Measurements from ENCODE around the gene FAM151B.
"Not testable (repeated sequence)": the region's sequence is repeated elsewhere in the genome, so short reads cannot be mapped to it uniquely, and the experiment has no call there.

Gene FAM151B

DNA sequence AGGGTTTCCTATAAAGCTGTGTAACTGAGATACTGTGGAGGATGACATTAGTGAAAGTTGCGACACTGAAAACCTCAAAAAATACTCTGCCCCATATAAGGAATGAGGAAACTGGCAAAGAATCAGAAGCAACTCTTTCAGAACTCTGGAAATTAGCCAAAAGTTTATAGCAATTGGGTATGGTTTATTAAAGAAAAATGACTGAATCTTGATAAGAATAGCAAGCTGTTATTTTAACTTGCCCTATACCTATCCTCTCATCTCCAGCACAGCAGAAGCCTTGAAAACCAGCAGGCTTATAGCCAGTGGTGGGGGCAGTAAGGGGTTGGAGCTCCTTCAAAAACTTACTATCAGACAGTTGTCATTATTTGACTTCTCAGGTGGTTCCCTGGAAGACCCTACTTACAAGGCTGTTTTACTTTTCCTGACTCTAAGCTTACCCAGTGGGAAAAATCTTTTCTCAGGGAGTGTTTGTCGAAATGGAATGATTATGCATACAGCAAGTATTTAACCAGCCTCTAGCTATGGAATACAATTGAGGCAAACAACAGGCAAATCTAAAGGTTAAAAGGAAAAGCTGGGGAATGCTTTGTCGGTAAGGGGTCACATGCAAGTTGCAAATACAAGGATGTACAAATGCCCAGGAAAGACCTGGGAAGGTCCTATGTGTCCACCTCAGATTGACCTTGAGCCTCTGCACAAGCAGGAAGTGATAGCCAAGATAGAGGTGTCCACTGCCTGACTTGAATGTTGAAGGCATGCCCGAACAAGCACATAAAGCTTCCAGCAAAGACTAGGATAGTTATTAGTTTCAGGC is 21.0 kb upstream of the FAM151B start:
- DNase-seq (ENCODE audit: low read depth): no peak

DNA sequence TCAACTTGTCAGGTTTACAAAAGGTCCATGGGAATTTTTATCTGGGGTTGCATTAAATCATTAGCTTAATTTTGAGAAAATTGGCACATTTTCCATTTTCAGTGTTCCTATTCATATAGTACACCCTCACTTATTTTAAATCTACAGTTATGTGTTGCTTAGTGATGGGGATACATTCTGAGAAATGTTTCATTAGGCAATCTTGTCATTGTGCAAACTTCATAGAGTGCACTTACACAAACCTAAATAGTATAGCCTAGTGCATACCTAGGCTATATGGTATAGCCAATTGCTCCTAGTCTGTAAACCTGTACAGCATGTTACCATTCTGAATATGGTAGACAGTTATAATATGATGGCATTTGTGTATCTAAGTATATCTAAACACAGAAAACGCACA is 19.8 kb upstream of the FAM151B start:
- no peak for DNase-seq (ENCODE audit: low read depth)
- TF ChIP-seq, protein P1, sequence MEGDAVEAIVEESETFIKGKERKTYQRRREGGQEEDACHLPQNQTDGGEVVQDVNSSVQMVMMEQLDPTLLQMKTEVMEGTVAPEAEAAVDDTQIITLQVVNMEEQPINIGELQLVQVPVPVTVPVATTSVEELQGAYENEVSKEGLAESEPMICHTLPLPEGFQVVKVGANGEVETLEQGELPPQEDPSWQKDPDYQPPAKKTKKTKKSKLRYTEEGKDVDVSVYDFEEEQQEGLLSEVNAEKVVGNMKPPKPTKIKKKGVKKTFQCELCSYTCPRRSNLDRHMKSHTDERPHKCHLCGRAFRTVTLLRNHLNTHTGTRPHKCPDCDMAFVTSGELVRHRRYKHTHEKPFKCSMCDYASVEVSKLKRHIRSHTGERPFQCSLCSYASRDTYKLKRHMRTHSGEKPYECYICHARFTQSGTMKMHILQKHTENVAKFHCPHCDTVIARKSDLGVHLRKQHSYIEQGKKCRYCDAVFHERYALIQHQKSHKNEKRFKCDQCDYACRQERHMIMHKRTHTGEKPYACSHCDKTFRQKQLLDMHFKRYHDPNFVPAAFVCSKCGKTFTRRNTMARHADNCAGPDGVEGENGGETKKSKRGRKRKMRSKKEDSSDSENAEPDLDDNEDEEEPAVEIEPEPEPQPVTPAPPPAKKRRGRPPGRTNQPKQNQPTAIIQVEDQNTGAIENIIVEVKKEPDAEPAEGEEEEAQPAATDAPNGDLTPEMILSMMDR (IDR thresholded peaks at IDR 0.05; ENCODE audit: low read depth, low read length, missing control alignments): no peak
- H3K4me3 ChIP-seq (ENCODE audit: low read depth, low read length): no peak overlapping the region

More for the DNA sequence above, 21.0 kb upstream of the FAM151B start:
- TF ChIP-seq, protein P1 (IDR thresholded peaks at IDR 0.05; ENCODE audit: low read depth, low read length, missing control alignments): no peak
- H3K4me3 ChIP-seq (ENCODE audit: low read depth, low read length): no peak overlapping the region

DNA sequence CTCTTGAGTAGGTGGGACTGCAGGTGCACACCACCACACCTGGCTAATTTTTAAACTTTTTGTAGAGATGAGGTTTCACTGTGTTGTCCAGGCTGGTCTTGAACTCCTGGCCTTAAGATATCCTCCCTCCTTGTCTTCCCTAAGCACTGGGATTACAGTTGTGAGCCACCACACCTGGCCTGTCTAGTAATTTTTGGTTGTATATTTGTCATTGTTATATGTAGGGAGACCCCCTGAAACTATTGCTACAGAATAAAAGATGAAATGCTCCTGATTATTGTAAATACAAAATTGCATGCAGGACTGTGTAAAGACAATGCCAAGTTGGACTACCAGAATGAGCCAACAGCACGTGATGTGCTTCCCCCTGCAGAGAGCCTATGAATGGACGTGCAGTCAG is 17.3 kb upstream of the FAM151B start:
- H3K4me3 ChIP-seq (ENCODE audit: low read depth, low read length); DNase-seq (ENCODE audit: low read depth): not testable (repeated sequence)

DNA sequence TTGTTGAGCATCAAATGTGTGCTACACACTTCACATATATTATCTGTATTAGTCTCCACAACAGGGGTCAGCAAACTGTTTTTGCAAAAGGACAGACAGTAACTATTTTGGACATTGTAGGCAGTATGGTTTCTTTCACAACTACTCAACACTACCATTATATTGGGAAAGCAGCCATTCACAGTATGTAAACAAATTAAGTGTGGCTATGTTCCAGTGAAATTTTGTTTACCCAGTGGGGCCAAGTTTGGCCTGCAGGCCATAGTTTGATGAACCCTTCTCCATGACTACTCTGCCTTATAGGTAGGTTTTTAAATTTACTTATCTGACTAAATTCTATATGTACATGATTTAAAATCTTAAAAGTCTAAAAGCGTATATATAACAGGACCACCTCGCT is 13.0 kb upstream of the FAM151B start:
- TF ChIP-seq, protein P1 (IDR thresholded peaks at IDR 0.05; ENCODE audit: low read depth, low read length, missing control alignments): no peak
- no peak for DNase-seq (ENCODE audit: low read depth)
- H3K4me3 ChIP-seq (ENCODE audit: low read depth, low read length): no peak overlapping the region

DNA sequence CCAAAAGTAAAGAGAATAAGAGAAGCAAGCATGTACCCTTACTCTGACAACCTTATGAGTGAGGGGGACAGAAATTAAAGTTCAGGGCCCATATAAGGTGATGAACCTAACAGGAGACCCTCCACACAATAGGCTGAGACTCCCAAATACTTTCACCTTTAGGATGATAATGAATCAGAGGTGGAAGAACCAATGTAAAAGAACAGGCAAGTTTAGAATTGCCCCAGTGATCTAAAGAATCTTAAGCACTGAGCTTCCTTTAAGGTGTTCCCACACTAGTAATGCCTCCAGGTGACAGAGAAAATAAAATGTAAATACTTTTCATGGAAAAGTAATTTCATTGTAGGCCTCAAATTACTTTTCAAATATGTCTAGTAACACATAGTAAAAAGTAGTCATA is 8.2 kb upstream of the FAM151B start:
- H3K4me3 ChIP-seq (ENCODE audit: low read depth, low read length): no peak overlapping the region
- DNase-seq (ENCODE audit: low read depth): no peak
- TF ChIP-seq, protein P1 (IDR thresholded peaks at IDR 0.05; ENCODE audit: low read depth, low read length, missing control alignments): no peak

DNA sequence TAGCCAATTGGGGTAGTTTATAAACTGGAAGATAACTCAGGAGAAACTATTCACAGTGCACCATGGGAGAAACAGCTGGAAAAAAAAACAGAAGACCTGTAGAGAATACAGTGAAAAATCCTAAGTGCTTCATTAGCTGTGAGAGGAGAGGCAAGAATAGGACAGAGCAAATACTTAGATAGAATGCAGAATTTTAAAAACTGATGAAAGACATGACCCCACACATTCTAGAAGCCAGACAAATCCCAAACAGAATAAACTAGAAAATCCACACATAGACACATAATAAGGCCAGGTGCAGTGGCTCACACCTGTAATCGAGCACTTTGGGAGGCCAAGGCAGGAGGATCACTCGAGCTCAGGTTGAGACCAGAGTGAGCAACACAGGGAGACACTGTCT is 7.5 kb upstream of the FAM151B start:
- no peak overlapping the region for H3K4me3 ChIP-seq (ENCODE audit: low read depth, low read length)
- TF ChIP-seq, protein P1 (IDR thresholded peaks at IDR 0.05; ENCODE audit: low read depth, low read length, missing control alignments): no peak
- DNase-seq (ENCODE audit: low read depth): no peak

DNA sequence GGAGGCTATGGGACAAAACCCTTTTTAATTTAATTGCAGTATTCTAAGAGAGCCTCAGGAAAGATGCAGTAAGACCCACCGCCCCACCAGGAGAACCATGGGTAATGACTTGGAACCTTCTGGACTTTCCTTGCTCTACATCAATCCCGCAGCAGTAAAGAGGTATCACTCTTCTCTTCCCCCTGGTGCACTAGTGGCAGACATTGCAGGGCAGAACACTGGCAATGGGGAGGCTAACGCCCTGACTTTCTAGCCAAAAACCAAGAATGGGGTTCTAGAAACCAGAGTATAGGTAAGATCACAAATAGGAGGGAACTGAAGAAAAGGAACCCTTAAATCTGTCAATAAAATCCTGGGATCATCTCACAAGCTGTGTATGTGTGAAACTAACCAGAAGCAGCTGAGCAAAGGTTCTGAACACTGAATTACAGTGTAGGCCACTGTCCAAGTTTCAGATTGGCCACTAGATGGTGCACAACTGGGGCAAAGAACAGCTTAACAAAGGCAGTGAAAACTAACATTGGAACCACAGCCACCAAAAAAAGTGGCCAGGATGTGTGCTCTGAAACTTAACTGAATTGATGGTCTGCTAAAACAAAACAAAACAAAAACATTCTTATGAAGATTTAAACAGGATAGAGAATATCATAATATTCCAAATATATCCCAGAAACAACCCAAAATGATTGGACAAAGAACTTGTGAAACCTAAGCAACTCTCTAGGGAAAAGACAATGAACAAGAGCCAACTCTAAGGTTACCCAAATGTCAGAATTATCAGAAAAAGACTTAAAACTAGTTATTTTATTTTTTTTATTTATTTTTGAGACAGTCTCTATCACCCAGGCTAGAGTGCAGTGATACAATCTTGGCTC is 6.6 kb upstream of the FAM151B start:
- TF ChIP-seq, protein P1 (IDR thresholded peaks at IDR 0.05; ENCODE audit: low read depth, low read length, missing control alignments): peak; percentile 83
- peak; percentile 43 for DNase-seq (ENCODE audit: low read depth)
- no peak overlapping the region for H3K4me3 ChIP-seq (ENCODE audit: low read depth, low read length)

All from GM12864 (cell line).